Neural crest cell (in vitro differentiated cells): ENCODE results near the gene USF1. TPM values are rescaled to one million over a fixed set of nuclear protein-coding genes. Genes with fewer than 3 reads are reported as not detected.

Experiments used
- DNase-seq: peaks from one replicate; pipeline ENCODE4 v3.0.0; 2021; ENCODE audit warnings: low read depth, mixed read lengths, low spot score
- H3K27ac Mint-ChIP-seq: one replicate; pipeline ENCODE4 v1.8.0; 2021; ENCODE audit warnings: mild to moderate bottlenecking, mixed read lengths; ENCODE audit not compliant: unreplicated experiment
- H3K27me3 Mint-ChIP-seq: 2 replicates; pipeline ENCODE4 v1.8.0; 2021; ENCODE audit warnings: low read depth, mild to moderate bottlenecking, mixed read lengths
- H3K36me3 Mint-ChIP-seq: 2 replicates; pipeline ENCODE4 v1.8.0; 2021; ENCODE audit warnings: low read depth, mild to moderate bottlenecking, mixed read lengths
- H3K4me1 Mint-ChIP-seq: 2 replicates; pipeline ENCODE4 v1.8.0; 2021; ENCODE audit warnings: mixed read lengths
- H3K4me3 Mint-ChIP-seq: one replicate; pipeline ENCODE4 v1.8.0; 2021; ENCODE audit warnings: mild to moderate bottlenecking, mixed read lengths
- H3K9me3 Mint-ChIP-seq: 2 replicates; pipeline ENCODE4 v1.8.0; 2021; ENCODE audit warnings: mixed read lengths
- CTCF ChIP-seq: fragments of 200-600 bp; sonication (generic); conservative IDR thresholded peaks from 2 replicates; pipeline ENCODE4 v1.5.0; 2021; ENCODE audit warnings: antibody characterized with exemption, mild to moderate bottlenecking
- total RNA-seq: library from RNA; stranded (reverse); gene quantifications from 2 replicates; pipeline ENCODE4 v1.2.1, GENCODE V29; 2021

The USF1 gene
- total RNA-seq, 1 donor from 2014 or later = 87.7 TPM

GRCh38 chr1:161009602-161010211 is 36.1 kb downstream of the USF1 start:
- Mint-ChIP-seq H3K4me3 (no peak overlapping the region), H3K27ac (no peak overlapping the region), H3K4me1 (peaks cover 13% of the 10 kb centered on the region), H3K27me3 (no peaks in the 10 kb centered on the region), H3K36me3 (no peaks in the 10 kb centered on the region), H3K9me3 (no peaks in the 10 kb centered on the region)
- TF ChIP-seq CTCF = no peak
- no peak for DNase-seq

DNA sequence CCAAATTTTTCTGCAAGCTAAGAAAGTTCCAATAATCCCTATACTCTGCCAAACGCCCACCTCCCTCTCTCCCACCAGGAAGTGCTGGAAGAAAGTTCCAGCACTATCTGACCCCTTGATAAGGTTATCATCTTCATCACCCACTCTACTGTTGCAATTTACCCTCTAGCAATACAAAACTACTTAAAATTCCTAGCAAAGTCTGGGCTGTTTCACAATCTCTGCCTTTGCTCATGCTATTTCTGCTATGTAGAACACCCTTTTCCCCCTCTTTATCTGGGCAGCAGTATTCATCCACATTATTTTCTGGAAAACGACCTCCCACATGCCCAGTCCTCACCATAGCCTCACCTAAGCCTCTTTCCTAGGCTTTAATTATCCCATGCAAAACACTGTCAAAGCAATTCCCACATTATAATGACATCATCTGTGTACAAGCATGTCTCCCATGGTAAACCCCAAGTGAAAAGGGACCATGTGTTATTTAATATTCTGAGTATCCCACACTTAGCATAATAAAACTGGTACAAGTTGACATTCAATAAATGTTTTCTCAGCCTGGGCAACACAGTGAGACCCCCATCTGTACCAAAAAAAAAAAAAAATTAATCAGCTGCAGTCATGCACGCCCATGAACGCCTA is 36.8 kb downstream of the USF1 start:
- no peak for DNase-seq
- no peaks in the 10 kb centered on the region for H3K36me3 Mint-ChIP-seq
- H3K4me3 Mint-ChIP-seq = no peak overlapping the region
- no peaks in the 10 kb centered on the region for H3K27me3 Mint-ChIP-seq
- no peak overlapping the region for H3K27ac Mint-ChIP-seq
- TF ChIP-seq CTCF = no peak
- H3K4me1 Mint-ChIP-seq = peaks cover 11% of the 10 kb centered on the region
- H3K9me3 Mint-ChIP-seq = no peaks in the 10 kb centered on the region

DNA sequence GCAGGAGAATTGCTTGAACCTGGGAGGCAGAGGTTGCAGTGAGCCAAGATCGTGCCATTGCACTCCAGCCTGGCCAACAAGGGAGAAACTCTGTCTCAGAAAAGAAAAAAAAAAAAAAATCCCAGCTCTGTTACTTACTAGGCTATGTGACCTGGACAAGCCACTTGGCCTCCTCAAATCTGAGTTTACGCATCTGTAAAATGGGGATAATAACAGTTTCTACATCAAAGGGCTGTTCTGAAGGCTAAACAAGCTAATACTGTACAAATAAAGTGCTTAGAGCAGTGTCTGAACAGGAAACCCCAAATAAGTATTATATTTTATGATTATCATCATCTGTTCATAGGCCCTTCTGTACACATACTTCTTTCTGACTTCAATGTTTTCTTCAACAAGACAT is 38.4 kb downstream of the USF1 start:
- DNase-seq = no peak
- Mint-ChIP-seq H3K27ac (no peak overlapping the region), H3K4me1 (no peaks in the 10 kb centered on the region), H3K36me3 (no peaks in the 10 kb centered on the region), H3K27me3 (no peaks in the 10 kb centered on the region), H3K4me3 (no peak overlapping the region), H3K9me3 (no peaks in the 10 kb centered on the region)
- no peak for TF ChIP-seq CTCF

DNA sequence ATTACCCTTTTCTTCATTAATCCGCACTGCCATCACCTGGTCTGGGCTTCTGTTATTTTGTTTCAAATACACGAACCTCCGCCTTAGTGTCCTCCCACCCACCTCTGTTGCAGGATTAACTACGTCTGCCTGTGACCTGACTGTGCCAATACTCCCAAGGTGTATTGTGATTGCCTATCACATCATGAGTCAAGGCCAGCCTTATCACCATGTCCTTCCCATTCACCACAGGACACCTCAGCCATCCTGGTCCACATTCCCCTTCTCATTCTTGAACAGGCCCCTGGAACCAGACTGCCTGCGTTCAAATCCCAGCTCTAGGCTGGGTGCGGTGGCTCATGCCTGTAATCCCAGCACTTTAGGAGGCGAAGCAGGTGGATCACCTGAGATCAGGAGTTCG is 39.2 kb downstream of the USF1 start:
- Mint-ChIP-seq H3K36me3 (no peaks in the 10 kb centered on the region), H3K4me1 (no peaks in the 10 kb centered on the region), H3K27me3 (no peaks in the 10 kb centered on the region), H3K27ac (no peak overlapping the region), H3K4me3 (no peak overlapping the region), H3K9me3 (no peaks in the 10 kb centered on the region)
- DNase-seq = no peak
- TF ChIP-seq CTCF = no peak

GRCh38 chr1:161001525-161001924 is 44.3 kb downstream of the USF1 start:
- Mint-ChIP-seq H3K27me3 (no peaks in the 10 kb centered on the region), H3K9me3 (no peaks in the 10 kb centered on the region), H3K27ac (no peak overlapping the region), H3K4me3 (no peak overlapping the region), H3K4me1 (no peaks in the 10 kb centered on the region), H3K36me3 (no peaks in the 10 kb centered on the region)
- no peak for DNase-seq
- TF ChIP-seq CTCF = no peak
